GM18502 (cell line): ENCODE measurements around the gene NGF.
"Not testable (repeated sequence)": the region's sequence is repeated elsewhere in the genome, so short reads cannot be mapped to it uniquely, and the experiment has no call there.

Source experiments
- ATAC-seq: cut with Tn5 transposase; IDR thresholded peaks from one replicate; pipeline ENCODE4 v1.9.1; 2021; ENCODE audit warnings: mild to moderate bottlenecking; ENCODE audit not compliant: unreplicated experiment, poor library complexity

Gene NGF

GRCh38 chr1:115337633-115338456, at the start of gene NGF:
NGF (minus strand) TSS chr1:115338249; CDS start chr1:115286795, 51,454 bp downstream.
- ATAC-seq, result no peak

DNA sequence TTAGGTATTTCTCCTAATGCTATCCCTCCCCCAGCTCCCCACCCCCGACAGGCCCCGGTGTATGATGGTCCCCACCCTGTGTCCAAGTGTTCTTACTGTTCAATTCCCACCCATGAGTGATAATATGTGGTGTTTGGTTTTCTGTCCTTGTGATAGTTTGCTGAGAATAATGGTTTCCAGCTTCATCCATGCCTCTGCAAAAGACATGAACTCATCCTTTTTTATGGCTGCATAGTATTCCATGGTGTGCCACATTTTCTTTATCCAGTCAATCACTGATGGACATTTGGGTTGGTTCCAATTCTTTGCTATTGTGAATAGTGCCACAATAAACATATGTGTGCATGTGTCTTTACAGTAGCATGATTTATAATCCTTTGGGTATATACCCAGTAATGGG, 45.4 kb upstream of the NGF start:
- ATAC-seq, result not testable (repeated sequence)

GRCh38 chr1:115379943-115380342, 41.9 kb upstream of the NGF start:
- ATAC-seq, result no peak

DNA sequence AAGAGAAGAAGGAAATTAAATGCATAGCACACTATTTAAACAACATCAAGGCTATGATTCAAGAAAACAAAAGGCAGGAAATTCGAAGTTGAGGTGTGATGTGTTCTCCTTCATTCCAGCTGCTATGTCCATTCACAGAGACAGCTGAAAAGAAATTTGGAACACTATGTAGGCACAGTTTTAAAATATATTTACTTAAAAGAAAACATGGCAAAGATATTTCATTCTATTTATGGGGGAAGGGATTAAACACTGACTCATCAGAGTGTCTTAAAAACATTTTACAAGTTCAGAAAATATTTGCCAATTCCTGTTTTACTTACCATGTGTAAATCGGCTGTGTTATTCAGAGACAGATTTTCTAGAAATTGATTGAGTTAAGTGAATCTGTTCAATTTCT, 39.4 kb upstream of the NGF start:
- ATAC-seq, result no peak

DNA sequence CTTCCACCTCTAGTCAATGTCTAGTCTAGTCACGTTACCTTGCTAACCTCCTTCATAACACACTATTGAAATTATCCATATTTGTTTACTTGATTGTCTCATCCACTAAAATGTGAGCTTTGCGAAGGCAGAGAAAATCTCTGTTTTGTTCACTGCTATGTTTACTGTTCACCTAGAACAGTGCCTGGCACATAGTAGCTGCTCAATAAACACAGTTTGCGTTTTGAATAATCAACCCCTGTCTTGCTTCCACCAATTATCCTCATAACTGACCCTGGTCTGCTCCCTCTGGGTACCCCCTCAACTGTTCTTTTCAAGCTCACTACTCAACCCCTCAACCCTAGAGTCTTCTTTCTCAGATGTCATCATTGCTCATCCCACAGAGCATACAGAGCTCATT, 36.5 kb upstream of the NGF start:
- no peak for ATAC-seq

DNA sequence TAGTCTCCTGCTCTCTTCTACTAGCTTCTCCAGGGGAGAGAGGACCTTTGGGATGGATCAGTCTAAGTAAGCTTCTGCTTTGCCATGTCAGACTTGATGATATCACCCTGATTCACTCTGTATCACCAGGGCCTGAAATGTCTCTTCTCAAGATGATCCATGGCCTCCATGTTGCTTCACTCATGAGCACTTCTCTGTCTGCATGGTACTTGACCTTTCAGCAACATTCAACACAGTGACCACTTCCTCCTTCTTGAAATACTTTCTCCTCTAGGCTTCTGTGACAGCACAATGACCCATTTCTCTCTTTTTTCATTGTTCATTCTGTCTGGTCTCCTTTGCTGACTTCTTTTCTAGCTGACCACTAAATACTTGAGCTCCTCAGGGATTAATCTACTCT, 35.3 kb upstream of the NGF start:
- no peak for ATAC-seq

DNA sequence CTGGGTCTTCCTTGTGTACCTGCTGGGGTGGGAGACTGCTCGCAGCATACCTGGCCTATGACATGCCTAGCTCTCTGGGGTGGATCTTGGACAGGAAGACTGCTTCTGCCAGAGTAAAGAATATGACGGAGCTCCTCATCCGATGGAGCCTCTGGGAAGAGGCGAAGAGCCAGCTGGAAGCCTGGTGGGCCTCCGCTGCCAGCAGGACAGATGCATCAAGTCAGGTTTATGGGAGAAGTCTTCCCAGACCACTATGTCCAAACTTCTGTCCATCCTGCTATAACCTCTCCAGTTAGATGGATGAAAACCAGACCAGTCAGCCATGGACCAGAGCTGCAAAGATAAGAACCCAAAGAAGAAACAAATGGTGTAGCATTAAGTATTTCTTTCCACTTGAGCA, 27.7 kb upstream of the NGF start:
- no peak for ATAC-seq

GRCh38 chr1:115364780-115365155, 26.7 kb upstream of the NGF start:
- no peak for ATAC-seq

GRCh38 chr1:115364046-115364779, 26.2 kb upstream of the NGF start:
- ATAC-seq, result no peak

DNA sequence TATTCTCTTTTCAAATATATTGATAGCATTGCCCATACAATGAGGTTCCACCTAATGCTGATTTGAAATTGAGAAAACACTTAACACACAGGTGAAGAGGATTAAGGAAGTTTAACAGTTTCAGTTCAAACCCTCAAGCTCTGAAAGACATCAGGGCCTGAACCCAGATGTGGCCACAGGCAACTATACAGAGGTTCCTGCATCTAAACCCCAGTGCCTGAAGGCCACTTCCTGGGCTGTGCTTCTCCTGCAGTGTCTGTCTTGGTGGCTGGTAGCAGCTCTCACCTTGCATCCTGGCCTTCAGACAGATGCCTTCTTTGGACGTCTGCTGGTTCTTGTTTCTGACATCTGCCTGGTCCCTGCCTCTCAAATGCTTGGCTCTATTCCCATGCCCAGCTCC, 25.1 kb upstream of the NGF start:
- ATAC-seq, result no peak

GRCh38 chr1:115360505-115361129, 22.6 kb upstream of the NGF start:
- not testable (repeated sequence) for ATAC-seq

DNA sequence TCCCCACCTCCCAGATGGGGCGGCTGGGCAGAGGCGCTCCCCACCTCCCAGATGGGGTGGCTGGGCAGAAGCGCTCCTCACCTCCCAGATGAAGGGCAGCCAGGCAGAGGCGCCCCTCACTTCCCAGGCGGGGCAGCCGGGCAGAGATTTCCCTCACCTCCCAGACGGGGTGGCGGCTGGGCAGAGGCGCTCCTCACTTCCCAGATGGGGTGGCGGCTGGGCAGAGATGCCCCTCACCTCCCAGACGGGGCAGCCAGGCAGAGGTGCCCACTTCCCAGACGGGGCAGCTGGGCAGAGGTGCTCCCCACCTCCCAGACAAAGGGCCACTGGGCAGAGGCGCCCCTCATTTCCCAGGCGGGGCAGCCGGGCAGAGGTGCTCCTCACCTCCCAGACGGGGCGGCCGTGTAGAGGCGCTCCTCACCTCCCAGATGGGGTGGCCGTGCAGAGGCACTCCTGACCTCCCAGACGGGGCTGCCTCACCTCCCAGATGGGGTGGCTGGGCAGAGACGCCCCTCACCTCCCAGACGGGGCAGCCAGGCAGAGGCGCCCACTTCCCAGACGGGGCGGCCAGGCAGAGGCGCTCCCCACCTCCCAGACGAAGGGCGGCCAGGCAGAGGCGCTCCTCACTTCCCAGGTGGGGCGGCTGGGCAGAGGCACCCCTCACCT, 21.9 kb upstream of the NGF start:
- not testable (repeated sequence) for ATAC-seq

DNA sequence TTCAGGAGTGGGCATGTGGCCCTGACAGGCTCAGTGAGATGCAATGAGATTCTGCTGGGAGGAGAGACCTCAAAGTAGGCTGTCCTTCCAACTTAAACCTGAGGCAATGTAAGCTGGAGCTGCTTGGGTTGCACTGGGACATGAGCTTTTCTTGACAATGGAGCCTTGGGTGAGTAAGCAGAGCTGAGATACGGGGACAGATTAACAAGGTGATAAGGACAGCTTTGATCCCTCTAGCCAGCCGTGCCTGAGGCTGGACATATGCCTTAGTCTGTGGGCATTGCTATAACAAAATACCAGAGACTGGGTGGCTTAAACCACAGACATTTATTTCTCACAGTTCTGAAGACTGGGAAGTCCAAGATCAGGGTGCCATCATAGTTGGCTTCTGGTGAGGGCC, 18.3 kb upstream of the NGF start:
- ATAC-seq, result no peak

DNA sequence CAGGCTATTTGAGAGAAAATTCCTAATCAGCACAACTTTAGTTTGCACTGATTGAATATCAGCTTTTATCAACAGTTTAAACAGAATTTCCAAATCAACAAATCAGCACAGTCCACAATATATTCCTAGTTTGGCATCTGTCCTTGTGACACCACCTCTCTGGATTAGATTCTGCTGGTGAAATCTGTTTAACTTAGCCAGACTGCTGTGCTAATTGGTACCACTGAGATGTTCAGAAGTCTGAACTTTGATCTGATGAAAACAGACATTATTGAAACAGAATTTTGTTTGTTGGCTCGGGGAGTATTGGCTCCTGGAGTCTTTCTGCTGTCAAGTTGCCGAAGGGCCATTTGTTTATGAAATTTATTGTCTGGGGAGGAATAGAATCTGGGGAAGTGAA, 17.0 kb upstream of the NGF start:
- ATAC-seq, result no peak

- ATAC-seq, result no peak
These were observed 13.1 kb upstream of the NGF start for GRCh38 chr1:115351143-115351542.

DNA sequence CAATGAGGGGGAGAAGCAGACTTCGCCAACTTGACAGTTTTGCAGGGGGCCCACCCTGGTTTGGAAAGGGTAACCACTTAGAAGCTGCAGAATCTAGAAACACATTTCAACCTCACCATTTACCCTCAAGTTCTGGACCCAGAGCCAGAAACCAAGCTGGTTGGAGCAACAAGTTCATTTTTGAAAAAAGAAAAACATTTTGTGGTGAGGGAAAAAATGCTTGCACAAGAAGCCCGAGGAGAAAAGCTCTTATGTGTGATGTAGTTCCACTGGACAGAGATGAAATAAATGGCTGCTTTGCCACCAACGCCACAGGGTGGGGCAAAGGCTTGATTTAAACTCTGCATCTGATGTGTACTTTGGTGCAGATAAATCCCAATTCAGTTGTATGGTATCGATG, 10.6 kb upstream of the NGF start:
- no peak for ATAC-seq

DNA sequence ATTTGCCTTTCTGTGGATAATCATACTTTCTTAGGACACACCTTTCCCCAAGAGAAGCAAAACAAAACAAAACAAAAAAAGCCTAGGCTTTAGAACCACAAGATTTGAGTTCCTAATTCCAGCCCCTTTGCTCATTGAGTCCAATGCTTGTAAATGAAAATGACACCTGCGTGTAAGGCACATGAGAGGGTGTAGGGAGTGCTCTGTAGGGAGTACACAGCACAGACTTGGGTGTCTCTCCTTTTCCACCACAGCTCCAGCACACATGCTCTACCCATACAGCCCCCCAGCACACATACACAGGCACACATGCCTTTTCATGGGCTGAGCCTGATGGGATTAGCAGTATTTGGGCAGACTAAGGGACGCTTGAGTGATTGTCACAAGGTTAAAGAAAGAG, 9.2 kb upstream of the NGF start:
- no peak for ATAC-seq

GRCh38 chr1:115343200-115343737, 5.2 kb upstream of the NGF start:
- no peak for ATAC-seq

GRCh38 chr1:115341948-115342347, 3.9 kb upstream of the NGF start:
- ATAC-seq, result no peak

- no peak for ATAC-seq
These were observed 2.8 kb upstream of the NGF start for GRCh38 chr1:115340879-115341278.

GRCh38 chr1:115338457-115338820, 390 bp upstream of the NGF start:
- ATAC-seq, result no peak
